NCI-H345 treated with DMSO at 0.1 percent for 48 hours (cell line): ENCODE results near the gene RASSF10.

Experiments used
- DNase-seq: peaks from one replicate; lab custom pipeline; 2025; ENCODE audit not compliant: unreplicated experiment; lab: John Stamatoyannopoulos, UW

RASSF10 gene

DNA sequence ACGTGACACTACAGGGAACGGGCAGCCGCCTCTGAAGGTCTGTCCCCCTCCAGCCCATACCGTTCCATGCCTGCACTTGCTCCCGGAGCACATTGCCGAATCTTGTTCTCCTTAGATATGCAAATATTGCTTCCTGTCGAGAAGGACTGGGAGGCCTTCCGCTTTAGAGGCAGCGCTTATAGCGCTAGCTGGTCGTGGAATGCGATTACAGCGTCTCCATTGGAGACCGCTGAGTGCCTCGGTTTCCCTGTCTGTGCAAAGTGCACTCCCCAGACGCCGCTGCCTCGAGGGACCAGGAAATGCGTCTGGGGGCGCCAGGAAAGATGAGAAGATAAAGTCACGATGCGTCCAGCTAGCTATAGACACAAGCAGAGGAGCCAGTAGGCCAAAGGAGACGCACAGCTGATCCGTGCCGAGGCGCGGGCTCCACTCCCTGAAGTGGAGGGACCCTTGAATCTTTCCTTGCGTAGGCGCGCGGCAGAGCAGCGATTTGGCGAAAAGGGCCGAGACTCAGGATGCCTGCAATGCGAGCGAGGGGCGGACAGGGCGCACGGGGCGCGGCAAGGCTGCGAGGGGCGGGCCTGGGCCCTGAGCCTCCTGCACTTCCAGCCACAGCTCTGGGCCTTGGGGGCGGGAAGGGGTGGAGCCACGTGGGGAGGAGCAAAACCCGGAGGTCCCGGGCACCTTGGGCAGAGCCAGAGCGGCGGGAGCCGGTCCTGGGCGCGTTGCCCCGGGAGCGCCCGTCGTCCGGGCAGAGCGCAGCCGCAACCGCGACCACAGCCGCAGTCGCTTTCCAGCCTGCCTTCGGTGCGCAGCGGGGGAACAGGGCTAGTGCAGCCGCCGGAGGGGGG lies at the start of gene RASSF10:
Gene RASSF10, plus strand, starts transcription at position 692 of the 851 bp plus-strand sequence. CDS start 261 bp downstream, outside the sequence.
- peak; percentile 24 for DNase-seq

DNA sequence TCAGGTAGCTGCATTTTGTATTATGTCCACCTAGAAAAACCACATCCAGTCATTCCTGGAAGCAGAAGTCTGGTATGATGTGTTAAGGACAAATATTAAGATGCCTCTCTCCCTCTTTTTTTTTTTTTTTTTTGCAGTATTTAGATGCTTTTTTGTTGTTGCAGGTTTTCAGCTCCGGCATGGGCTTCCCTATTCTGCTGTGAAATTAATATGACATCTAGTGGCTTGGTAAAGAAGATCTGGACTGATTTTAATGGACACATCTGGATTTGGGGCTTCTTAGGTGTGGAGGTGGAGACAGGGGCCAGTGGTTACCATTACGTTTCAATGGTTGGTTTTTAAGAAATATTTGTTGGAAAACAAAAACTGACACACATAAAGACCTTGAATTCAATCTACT lies 47.5 kb upstream of the RASSF10 start:
- DNase-seq, result no peak

DNA sequence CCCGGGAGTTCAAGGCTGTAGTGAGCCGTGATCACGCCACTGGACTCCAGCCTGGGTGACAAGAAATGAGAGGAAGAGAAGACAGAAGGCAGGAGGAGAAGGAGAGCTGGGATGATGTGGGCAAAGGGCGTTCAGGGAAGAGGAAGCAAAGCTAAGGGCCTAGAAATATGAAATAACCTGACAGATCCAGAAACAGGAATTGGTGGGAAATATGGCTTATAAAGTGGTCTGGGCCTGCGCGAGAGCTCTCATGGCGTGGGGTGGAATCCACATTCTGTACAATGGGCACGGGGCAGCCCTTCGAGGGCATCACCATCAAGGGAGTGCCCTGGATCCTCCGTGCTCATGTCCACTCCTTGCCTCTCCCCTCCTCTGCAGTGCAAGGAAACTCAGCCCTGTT lies 46.8 kb upstream of the RASSF10 start:
- no peak for DNase-seq

DNA sequence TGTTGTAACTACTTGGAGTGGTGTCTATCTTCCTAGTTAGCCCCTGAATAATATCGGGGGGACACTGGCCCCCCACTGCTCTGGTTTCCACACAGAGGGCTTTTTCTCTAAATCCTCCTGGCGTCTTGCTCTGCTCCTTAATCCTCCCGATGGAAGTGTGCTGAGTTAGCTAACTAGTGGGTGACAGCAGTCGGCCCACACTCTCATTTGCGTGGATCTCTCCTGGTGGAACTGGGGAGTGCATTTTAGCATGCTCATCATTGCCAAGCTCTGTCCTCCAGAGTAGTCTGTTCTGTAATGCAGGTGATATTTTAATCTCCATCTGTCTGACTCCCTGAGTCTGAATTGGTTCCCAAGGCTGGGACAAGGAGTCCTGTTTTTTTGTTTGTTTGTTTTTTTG lies 46.1 kb upstream of the RASSF10 start:
- DNase-seq, result no peak

DNA sequence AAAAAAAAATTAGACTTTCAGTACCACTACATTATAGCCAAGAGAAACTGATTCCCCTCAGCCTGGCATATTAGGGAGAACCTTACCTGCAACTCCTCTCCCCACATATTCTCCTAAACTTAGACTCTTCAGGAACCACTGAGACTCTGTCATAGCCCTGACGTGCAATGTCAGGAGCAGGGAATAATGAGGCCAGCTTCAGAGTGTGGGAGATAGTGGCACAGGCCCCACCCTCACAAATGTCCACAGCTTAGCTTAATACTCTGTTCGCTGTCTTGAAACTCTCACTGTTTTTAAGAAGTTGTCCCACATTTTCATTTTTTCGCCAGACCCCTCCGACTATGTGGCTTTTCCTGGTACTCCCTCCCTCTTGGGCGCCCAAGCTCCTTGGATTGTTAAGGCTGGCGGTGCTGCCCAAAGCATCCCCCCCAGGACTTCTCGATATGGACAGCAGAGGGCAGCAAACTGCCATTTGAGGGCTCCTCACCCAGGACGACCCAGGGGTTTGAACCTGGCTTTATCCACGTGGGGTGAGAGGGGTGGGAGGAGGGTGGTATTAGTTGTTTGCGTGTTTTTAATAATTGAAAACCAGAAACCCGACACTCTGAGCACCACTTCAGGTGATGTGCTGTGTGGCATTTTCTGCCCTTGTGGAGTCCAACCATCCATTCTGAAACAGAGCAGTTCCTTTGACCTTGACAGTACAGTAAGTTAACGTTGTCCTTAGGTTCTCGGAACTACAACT lies 45.2 kb upstream of the RASSF10 start:
- peak; percentile 18 for DNase-seq

DNA sequence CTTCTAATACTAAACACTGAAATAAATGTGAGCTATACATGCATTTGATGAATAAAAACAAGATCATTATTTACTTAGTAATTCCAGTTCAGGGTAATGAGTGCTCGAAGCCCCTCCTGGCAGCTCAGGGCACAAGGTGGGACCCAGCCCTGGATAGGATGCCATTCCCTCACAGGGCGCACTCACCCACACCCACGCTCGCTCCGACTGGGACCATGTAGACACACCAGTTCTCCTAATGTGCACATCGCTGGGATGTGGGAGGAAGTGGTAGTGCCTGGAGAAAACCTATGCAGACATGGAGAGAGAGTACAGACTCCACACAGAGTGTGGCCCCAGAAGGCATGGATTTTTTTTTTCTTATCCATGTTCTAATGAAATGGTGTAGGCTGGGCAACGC lies 44.5 kb upstream of the RASSF10 start:
- DNase-seq, result no peak

DNA sequence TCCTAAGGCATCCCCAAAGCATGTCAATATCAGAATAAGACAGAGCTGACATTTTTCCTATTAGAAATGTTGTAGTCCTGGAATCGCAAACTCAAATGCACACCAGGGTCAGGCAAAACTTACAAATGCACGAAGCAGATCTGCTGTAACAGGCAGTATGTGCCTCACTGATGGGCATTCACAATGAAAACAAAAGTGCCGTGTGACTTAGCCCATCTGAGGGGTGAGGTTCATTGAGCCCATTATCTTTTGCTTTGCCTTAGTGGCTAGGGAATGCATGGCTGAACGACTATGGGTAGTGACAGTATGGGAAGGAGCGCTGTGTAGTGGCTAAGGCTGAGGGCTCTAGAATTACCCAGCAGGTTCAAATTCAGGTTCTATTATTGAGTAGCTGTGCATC lies 43.1 kb upstream of the RASSF10 start:
- DNase-seq, result no peak

DNA sequence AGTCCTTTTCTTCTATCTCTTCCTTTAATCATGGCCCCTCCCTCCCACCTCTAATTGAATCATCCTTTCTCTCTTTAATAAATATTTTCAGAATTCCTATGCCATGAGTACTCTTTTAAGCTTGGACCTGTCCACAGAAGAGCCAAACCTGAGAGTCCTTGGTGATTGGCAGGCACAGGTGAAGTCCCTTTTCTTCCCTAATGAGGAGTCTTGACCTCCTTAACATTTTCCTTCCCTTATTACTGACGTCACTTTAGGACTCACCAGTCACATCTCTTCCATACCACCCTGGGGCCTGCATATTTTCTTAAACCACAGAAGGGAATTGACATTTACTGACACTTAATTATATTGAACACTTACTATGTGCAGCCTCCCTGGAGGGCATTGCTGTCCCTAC lies 41.0 kb upstream of the RASSF10 start:
- DNase-seq, result no peak

DNA sequence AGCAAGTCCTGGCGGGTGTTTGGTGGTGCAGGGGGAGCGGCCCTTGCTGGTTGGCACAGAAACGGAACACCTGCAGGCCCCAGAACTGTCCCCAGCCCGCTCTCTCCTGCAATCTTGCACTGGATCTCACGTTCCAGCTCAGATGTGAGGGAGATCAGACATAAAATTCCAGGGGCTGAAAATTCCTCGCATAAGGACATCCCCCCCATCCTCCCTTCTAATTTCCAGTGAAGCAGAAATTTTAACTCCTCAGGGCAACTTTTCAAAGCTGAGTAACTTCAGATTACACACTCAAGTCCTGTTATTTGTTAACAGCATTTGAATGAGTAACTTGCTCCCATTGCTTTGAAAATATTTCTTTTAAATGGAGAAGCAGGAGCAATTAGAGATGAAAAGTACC lies 40.3 kb upstream of the RASSF10 start:
- DNase-seq, result no peak

DNA sequence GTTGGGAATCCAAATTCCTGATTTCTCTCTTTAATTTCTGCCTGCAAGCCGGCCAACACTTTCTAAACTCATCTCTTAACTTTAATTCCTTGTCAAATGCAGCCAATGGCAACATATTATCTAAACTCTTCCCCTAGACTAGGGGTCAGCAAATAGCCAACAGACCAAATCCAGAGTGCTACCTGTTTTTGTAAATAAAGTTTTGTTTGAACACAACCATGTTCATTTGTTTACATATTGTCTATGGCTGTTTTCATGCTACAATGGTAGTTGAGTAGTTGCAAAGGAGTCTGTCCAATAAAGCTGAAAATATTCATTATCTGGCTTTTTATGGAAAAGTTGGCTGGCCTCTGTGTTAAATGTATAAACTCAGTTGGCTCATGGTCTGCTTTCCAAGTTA lies 37.2 kb upstream of the RASSF10 start:
- no peak for DNase-seq

DNA sequence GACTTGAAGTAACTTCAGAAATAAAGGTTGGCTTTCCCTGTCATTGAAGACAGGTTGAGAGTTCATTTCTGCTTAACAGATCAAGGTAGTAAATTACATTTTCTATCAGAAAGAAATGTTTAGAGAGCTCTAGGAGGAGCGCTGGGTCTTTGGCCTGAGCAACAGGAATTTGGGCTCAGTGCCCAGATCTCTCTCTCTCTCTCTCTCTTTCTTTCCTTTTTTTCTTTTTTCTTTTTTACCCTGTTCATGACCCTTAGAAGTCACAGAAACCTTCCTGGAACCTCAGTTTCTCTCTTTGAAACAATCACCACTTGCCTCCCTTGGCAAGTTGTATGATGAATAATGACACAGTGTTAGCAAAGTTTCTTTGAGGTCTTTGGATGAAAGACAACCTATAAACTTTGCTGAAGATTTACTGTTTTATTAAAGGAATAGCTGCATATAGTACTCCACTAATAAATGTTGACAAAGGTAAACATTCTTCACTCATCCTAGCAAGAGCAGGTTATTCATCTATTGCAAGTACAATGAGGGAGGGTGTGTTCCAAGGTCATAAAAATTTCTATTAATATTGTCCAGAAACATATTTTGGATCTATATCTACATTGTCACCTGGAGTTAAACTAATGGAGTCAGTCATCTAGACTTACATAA lies 35.5 kb upstream of the RASSF10 start:
- no peak for DNase-seq

DNA sequence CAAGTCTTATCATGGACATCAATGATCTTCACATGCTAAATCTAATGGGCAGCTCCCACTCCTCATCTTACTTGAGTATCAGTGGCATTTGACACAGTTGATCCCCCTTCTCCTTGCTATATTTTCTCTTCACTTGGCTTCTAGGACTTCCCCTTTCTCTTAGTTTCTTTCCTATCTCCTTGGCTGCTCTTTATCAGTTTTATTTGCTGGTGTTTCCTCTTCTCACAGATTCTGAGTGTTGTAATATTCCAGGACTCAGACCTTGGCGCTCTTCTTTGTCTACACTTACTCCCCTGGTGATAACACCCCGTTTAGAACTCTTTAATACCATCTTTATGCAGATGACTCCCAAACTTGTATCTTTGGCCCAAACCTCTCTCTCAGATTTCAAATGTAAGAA lies 33.9 kb upstream of the RASSF10 start:
- no peak for DNase-seq

DNA sequence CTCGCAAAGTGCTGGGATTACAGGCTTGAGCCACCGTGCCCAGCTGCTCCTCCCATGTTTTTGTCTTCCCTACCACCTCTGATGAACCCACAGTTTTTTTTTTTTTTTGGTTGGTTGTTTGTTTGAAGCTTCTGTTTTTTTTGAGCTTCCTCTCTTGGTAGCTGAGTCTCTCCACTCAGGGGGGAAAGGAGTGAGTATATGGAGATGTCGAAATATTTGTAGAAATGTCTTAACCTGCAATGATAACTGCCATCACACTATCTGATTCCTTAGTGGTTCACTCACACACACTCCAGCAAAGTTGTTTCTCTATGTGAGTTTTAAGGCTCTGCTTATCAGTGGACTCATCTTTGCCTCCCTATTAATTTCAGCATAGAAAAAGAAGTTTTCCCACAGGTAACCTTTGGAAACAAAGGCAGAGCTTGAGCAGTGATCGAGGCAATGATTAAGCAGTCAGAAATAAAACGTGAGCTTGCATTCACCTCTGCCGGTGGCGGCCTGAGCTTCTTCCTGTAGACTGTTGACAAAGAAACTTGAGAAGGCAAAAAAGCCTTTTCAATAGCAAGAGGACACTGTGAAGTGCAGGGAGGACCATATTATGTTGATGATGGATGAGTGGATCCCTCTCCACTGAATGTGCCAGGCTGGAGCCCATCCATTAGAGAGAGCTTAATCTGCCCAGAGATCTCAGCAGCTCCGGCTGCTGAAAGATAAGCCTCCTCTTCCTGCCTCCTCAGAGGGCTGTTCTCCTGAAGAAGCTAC lies 29.0 kb upstream of the RASSF10 start:
- peak; percentile 83 for DNase-seq

DNA sequence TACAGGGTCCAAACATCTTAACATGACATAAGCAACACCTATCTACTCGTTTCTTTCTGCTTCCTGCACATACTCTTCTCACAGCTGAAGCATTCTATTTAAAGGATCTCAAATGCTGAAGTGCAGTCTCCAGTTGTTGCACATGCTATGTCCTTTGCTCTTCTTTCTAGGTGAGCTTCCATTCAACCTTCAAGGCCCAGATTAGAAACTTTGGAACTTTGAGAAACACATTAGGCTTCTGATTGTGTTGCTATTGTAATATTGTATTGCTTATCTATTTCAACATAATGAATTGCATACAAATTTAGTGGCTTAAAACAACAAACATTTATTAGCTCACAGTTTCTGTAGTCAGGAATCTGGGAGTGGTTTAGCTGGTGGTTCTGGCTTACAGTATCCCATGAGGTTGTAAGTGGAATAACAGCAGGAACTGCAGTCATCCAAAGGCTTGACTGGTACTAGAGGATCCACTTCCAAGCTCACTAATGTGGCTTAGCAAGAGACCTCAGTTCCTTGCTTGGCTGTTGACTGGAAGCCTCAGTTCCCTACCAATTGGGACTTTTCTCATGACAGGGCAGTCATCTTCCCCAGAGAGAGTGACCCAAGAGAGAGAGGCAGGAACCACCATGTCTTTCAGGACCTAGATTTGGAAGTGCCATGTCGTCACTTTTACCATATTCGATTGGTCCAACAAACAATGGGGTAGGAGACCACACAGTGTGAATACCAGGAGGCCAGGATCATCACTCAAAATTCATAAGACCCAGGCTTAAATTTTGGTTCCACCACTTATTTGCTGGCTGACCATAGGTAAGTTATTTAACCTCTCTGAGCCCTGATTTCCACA lies 27.2 kb upstream of the RASSF10 start:
- DNase-seq, result no peak

DNA sequence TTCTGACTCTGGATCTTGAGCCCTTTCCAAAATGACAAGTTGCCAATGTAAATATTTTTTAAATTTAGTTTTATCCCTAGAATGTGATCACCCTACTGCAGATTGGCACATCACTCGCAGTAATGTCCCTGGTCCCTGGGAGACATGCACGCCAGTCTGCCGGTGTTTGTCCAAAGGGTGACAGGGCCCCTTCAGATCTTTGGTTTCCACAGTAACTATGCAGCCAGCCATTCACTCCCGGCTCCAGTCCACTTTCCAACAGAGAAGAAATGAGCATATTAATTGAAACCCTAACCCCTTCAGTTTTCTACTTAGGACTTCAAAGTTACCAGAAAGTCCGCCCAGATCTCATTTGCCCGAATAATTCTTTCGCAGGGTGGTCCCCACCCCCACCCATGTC lies 25.8 kb upstream of the RASSF10 start:
- no peak for DNase-seq

DNA sequence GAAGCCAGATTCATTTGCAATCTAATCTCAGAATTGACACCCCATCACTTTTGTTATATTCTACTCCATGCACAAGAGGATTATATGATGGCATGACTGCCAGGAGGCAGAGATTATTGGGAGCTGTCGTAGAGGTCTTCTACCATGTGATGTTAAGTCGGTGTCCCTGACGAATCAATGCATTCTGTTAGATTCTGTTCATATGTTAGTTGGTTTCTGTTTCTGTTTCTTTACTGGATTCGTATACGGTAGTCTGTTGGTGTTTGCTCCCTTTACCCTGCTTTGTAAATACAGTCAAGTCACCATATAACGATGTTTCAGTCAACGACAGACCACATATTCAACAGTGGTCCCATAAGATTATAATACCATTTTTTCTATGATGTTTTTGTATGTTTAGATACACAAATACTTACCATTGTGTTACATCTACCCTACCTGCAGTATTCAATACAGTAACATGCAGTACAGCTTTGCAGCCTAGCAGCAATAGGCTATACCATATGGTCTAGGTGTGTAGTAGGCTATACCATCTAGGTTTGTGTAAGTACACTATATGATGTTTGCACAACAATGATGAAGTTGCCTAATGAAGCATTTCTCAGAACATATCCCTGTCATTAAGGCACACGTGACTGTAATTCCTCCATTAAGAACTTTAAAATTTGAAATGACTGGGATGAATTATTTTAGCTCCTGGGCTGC lies 22.8 kb upstream of the RASSF10 start:
- no peak for DNase-seq

DNA sequence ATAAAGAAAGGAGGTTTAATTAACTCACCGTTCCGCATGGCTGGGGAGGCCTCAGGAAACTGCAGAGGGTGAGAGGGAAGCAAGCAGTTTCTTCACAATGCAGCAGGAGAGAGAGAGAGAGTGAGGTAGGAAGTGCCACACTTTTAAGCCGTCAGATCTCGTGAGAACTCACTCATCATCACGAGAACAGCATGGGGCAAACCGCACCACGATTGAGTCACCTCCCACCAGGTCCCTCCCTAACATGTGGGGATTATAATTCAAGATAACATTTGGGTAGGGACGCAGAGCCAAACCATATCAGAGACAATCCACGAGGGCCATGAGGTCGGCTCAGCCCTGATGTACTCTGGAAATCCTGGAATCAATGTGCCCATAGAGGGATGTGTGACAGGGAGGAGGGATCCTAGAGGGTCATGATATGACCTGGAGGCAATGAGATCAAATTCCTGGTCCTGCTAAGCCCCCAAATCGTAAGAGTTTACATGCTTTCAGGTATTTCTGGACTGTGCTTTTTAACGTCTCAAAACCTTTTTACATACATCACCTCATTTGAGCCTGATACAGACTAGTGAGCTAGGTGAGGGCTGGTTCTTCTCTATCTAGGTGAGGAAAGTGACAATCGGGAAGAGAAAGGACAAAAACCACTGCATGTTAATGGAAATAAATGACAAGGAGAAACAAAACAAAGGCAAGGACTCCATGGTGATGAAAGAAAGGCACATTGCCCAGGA lies 19.5 kb upstream of the RASSF10 start:
- DNase-seq, result no peak

DNA sequence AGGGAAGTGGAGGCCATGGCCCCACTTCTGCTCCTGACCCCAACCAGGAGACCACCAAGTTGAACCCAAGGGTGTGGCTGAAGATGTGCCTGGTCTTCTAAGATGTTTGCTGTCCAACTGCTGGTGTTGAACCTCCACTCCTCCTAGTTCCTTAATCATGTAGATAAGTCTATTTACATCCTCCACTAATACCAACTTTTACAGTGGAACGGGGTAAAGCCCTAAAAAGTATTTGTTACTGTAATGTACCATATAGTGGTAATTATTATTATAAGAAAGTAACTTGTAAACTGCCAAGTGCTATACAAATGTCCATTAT lies 19.0 kb upstream of the RASSF10 start:
- no peak for DNase-seq

DNA sequence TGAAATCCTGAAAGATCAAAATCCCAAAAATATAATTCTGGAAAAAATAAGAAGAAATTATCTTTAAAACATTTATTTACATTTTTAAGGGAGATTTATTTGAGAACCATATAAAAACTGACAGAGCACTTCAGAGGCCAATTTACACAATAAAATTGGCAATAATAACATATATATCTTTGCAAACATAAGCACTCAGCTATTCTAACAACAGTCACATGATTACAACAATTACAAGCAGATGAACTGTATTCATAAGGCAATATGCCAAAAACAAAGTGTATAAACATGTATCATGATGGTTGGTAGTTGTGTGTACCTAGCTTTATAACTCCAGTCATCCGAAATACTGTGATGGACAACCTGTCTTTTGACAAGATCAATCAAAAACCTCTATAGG lies 17.7 kb upstream of the RASSF10 start:
- no peak for DNase-seq
